Mesendoderm (in vitro differentiated cells): ENCODE data around the gene KCNB1.

Experiments used
- DNase-seq: peaks from one replicate; pipeline ENCODE4 v3.0.0; 2013
- H2AK5ac ChIP-seq: 2 replicates; pipeline ENCODE4 v1.6.1; 2013; ENCODE audit warnings: low read length, inconsistent platforms
- H2BK120ac ChIP-seq: 2 replicates; pipeline ENCODE4 v1.6.1; 2013; ENCODE audit warnings: low read depth, mild to moderate bottlenecking, low read length, moderate library complexity, mixed read lengths
- H2BK15ac ChIP-seq: replicated peaks from 2 replicates; pipeline ENCODE4 v1.6.1; 2013; ENCODE audit warnings: low read depth, mild to moderate bottlenecking, moderate library complexity
- H2BK5ac ChIP-seq: 2 replicates; pipeline ENCODE4 v1.6.1; 2013; ENCODE audit warnings: low read length, inconsistent platforms
- H3K18ac ChIP-seq: 2 replicates; pipeline ENCODE4 v1.6.1; 2013; ENCODE audit warnings: mild to moderate bottlenecking, low read length, mixed read lengths
- H3K23ac ChIP-seq: one replicate; pipeline ENCODE4 v1.6.1; 2013; ENCODE audit warnings: low read length
- H3K27ac ChIP-seq: 2 replicates; pipeline ENCODE4 v1.5.1; 2013; ENCODE audit warnings: low read depth, mild to moderate bottlenecking, inconsistent platforms, low read length, moderate library complexity
- H3K27me3 ChIP-seq: 2 replicates; pipeline ENCODE4 v1.6.1; 2013; ENCODE audit warnings: low read length, control low read depth, mild to moderate bottlenecking, inconsistent platforms; ENCODE audit not compliant: insufficient read depth, poor library complexity
- H3K36me3 ChIP-seq: 2 replicates; pipeline ENCODE4 v1.6.1; 2013; ENCODE audit warnings: low read length, inconsistent platforms; ENCODE audit not compliant: control insufficient read depth, insufficient read depth
- H3K4ac ChIP-seq: one replicate; pipeline ENCODE4 v1.6.1; 2013; ENCODE audit warnings: low read depth, mild to moderate bottlenecking, low read length, moderate library complexity
- H3K4me1 ChIP-seq: 2 replicates; pipeline ENCODE4 v1.6.1; 2013; ENCODE audit warnings: low read depth, low read length, inconsistent platforms; ENCODE audit not compliant: control insufficient read depth
- H3K4me2 ChIP-seq: 2 replicates; pipeline ENCODE4 v1.6.1; 2013; ENCODE audit warnings: low read length
- H3K4me3 ChIP-seq: 2 replicates; pipeline ENCODE4 v1.5.1; 2013; ENCODE audit warnings: mild to moderate bottlenecking, low read length
- H3K56ac ChIP-seq: one replicate; pipeline ENCODE4 v1.6.1; 2013; ENCODE audit warnings: low read length
- H3K79me1 ChIP-seq: 2 replicates; pipeline ENCODE4 v1.6.1; 2013; ENCODE audit warnings: low read length, inconsistent platforms
- H3K79me2 ChIP-seq: 2 replicates; pipeline ENCODE4 v1.6.1; 2013; ENCODE audit warnings: mild to moderate bottlenecking, low read length; ENCODE audit not compliant: control insufficient read depth, insufficient read depth
- H3K9ac ChIP-seq: 2 replicates; pipeline ENCODE4 v1.6.1; 2013; ENCODE audit warnings: low read length, inconsistent platforms
- H4K5ac ChIP-seq: one replicate; pipeline ENCODE4 v1.6.1; 2013; ENCODE audit warnings: low read length
- H4K8ac ChIP-seq: one replicate; pipeline ENCODE4 v1.6.1; 2013; ENCODE audit warnings: low read depth, mild to moderate bottlenecking, control low read depth, low read length, moderate library complexity
- WGBS: extraction: QIAGEN DNeasy Blood & Tissue Kit; methylation state at CpG from one replicate; pipeline ENCODE4 v1.1.7; 2013; ENCODE audit warnings: low lambda C conversion rate, missing lambda C conversion rate; ENCODE audit not compliant: insufficient coverage; ENCODE audit errors: extremely low coverage; 5-methylcytosine and 5-hydroxymethylcytosine counted together

KCNB1 gene

DNA sequence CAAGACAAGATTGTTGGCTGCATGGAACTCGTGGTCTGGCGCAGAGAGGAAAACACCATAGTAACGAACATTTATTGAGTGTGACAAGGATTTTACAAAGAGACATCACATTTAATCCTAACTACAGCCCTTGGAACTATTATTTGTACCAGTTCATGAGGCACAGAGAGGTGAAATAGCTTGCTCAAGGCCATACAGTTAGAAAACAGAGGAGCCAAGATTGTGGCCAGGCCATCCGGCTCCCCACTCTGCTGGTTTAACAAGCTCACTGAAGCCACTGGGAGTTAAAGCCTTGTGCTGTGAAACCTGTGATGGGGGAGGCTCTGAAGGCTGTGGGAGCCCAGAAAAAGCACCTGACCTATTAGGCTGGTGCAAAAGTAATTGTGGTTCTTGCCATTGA is 129.7 kb downstream of the KCNB1 start:
- Histone ChIP-seq H3K9ac (no peak overlapping the region), H2BK120ac (no peak overlapping the region), H3K4ac (no peak overlapping the region), H4K5ac (no peak overlapping the region), H3K79me2 (no peaks in the 10 kb centered on the region), H3K36me3 (no peaks in the 10 kb centered on the region), H3K18ac (no peak overlapping the region), H2AK5ac (no peak overlapping the region), H2BK5ac (no peak overlapping the region), H4K8ac (no peak overlapping the region), H3K79me1 (no peaks in the 10 kb centered on the region), H2BK15ac (no peak overlapping the region), H3K27ac (no peak overlapping the region), H3K56ac (no peak overlapping the region), H3K4me1 (no peaks in the 10 kb centered on the region), H3K23ac (no peak overlapping the region), H3K27me3 (no peaks in the 10 kb centered on the region), H3K4me3 (no peak overlapping the region), H3K4me2 (no peak overlapping the region)
- WGBS, result no CpG with 5 or more reads among the region's 4 CpGs
- no peak for DNase-seq

DNA sequence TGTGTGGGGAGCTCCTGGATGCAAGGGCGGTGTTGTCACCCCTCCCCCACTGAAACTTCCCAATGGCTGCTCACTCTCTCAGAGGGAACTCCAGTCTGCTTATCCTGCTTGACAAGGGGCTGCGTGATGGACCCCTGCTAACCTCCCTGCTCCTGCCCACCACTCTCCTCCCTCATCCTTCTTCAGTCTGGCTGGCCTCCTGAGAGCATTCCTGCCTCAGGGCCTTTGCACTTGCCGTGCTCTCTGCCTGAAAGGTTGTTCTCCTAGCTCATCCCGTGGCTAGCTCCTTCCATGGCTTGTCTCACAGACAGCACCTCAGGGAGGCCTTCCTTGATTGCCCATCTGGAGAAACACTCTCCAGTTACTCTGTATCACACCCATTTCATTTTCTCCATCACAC is 130.7 kb downstream of the KCNB1 start:
- no peak overlapping the region for H2BK120ac ChIP-seq
- WGBS, result no CpG with 5 or more reads among the region's 4 CpGs

DNA sequence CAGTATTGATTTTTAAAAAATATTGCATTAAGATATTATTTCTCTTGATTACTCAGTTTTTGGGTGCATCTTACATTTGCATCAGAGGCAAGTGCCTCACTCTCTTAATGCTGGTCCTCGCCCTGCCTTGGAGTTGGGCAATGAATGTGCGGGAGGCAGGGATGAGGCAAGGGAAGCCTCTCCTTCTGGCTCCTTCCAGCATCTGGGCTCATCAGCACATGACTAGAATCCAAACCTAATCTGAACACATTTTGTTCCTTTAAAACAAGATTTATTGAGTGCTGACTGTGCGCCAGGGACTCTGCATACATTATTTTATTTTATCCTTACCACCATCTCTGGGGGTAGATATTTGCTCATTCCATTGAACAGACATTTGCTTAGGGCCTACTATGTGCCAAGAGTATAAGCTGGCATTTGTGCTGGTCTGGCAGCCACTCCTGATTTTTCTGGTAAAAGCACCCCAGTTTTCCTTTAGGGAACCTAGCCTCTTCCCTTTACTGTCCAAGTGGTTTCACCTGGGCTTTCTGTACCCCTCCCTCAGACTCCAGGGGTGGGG is 132.7 kb downstream of the KCNB1 start:
- no peak for DNase-seq
- H2BK15ac ChIP-seq, result no peak overlapping the region
- WGBS, result no CpG with 5 or more reads among the region's 3 CpGs

More for the DNA sequence above, 130.7 kb downstream of the KCNB1 start:
- no peak overlapping the region for H3K4ac ChIP-seq
- H4K8ac ChIP-seq, result no peak overlapping the region
- H4K5ac ChIP-seq, result no peak overlapping the region
- no peak overlapping the region for H3K4me2 ChIP-seq
- no peaks in the 10 kb centered on the region for H3K79me1 ChIP-seq
- no peak for DNase-seq
- H3K4me1 ChIP-seq, result no peaks in the 10 kb centered on the region
- no peaks in the 10 kb centered on the region for H3K27me3 ChIP-seq
- H2BK5ac ChIP-seq, result no peak overlapping the region
- H3K4me3 ChIP-seq, result no peak overlapping the region
- no peak overlapping the region for H3K56ac ChIP-seq
- H3K18ac ChIP-seq, result no peak overlapping the region
- H3K79me2 ChIP-seq, result no peaks in the 10 kb centered on the region
- no peak overlapping the region for H3K9ac ChIP-seq
- no peaks in the 10 kb centered on the region for H3K36me3 ChIP-seq
- H2BK15ac ChIP-seq, result no peak overlapping the region
- H3K23ac ChIP-seq, result no peak overlapping the region
- H3K27ac ChIP-seq, result no peak overlapping the region
- H2AK5ac ChIP-seq, result no peak overlapping the region

DNA sequence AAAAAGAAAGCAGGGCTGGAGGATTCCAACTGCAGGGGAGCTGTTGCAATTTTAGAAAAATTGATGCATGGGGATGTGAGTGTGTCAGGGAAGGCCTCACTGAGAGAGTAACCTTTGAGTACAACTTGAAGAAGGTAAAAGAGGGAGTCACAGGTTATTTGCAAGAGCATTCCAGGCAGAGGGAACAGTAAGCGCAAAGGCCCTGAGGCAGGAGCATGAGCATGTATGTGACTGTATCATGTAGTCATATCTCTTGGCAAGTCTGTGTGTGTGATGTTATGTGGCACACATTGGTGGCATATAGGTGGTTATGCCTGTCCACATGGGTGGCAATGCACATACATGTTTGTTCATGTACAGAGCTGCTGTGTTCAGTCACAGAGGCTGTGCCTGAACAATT is 133.4 kb downstream of the KCNB1 start:
- Histone ChIP-seq H3K56ac (no peak overlapping the region), H3K27ac (no peak overlapping the region), H4K8ac (no peak overlapping the region), H2AK5ac (no peak overlapping the region), H3K36me3 (no peaks in the 10 kb centered on the region), H3K18ac (no peak overlapping the region), H3K9ac (no peak overlapping the region), H3K27me3 (no peaks in the 10 kb centered on the region), H2BK5ac (no peak overlapping the region), H3K79me2 (no peaks in the 10 kb centered on the region), H2BK120ac (no peak overlapping the region), H3K4ac (no peak overlapping the region), H3K4me3 (no peak overlapping the region), H3K4me1 (no peaks in the 10 kb centered on the region), H4K5ac (no peak overlapping the region), H3K79me1 (no peaks in the 10 kb centered on the region), H3K23ac (no peak overlapping the region), H3K4me2 (no peak overlapping the region), H2BK15ac (no peak overlapping the region)
- no peak for DNase-seq
- WGBS, result no CpG with 5 or more reads among the region's 1 CpG

More for the DNA sequence above, 132.7 kb downstream of the KCNB1 start:
- no peak overlapping the region for H2AK5ac ChIP-seq
- no peaks in the 10 kb centered on the region for H3K4me1 ChIP-seq
- no peak overlapping the region for H4K8ac ChIP-seq
- no peak overlapping the region for H3K4ac ChIP-seq
- no peak overlapping the region for H3K56ac ChIP-seq
- no peak overlapping the region for H4K5ac ChIP-seq
- no peak overlapping the region for H2BK5ac ChIP-seq
- no peaks in the 10 kb centered on the region for H3K36me3 ChIP-seq
- H3K9ac ChIP-seq, result no peak overlapping the region
- H3K18ac ChIP-seq, result no peak overlapping the region
- H3K23ac ChIP-seq, result no peak overlapping the region
- no peaks in the 10 kb centered on the region for H3K27me3 ChIP-seq
- H2BK120ac ChIP-seq, result no peak overlapping the region
- no peak overlapping the region for H3K27ac ChIP-seq
- H3K4me3 ChIP-seq, result no peak overlapping the region
- no peaks in the 10 kb centered on the region for H3K79me1 ChIP-seq
- H3K79me2 ChIP-seq, result no peaks in the 10 kb centered on the region
- no peak overlapping the region for H3K4me2 ChIP-seq

DNA sequence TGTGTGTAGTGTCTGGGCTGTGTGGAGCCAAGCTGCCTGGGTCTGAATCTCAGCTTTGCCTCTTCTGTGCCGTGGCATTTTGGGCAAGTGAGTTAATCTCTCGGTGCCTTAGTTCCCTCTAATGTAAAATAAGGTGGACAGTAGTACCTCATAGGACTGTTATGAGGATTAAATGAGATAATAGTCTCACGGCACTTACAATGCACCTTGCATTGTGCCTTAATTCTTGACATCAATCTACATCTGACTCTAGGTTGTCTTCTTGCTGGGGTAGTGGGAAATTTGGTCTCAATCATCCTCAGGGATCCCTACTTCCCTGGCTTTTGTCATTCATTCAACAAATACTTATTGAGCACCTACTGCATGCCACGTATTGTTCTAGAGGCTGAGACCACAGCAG is 133.9 kb downstream of the KCNB1 start:
- Histone ChIP-seq H3K79me2 (no peaks in the 10 kb centered on the region), H2BK5ac (no peak overlapping the region), H4K5ac (no peak overlapping the region), H3K56ac (no peak overlapping the region), H4K8ac (no peak overlapping the region), H2BK15ac (no peak overlapping the region), H3K27me3 (no peaks in the 10 kb centered on the region), H3K18ac (no peak overlapping the region), H3K9ac (no peak overlapping the region), H3K36me3 (no peaks in the 10 kb centered on the region), H3K27ac (no peak overlapping the region), H2BK120ac (no peak overlapping the region), H3K4me3 (no peak overlapping the region), H3K4ac (no peak overlapping the region), H3K79me1 (no peaks in the 10 kb centered on the region), H2AK5ac (no peak overlapping the region), H3K4me2 (no peak overlapping the region), H3K23ac (no peak overlapping the region), H3K4me1 (no peaks in the 10 kb centered on the region)
- DNase-seq, result no peak
- WGBS, result no CpG with 5 or more reads among the region's 4 CpGs

DNA sequence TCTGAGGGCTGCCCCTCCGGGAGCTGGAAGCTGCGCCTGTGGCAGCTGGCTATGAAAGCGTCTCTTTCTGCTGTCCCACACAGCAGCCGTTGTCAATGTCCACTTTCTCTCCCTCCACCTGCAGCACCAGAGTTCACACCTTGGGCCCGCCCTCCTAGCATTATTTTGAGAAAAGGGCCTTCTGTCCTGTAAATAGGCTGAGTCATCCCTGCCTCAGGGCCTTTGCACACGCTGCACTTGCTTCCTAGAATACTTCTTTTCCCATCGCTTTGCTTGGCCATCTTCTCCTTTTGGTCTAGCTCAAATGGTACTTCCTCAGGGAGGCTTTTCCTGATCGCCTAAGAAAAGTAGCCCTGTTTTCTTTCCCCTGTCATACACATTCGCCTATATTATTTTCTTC is 135.3 kb downstream of the KCNB1 start:
- Histone ChIP-seq H4K5ac (no peak overlapping the region), H3K4me1 (no peaks in the 10 kb centered on the region), H4K8ac (no peak overlapping the region), H3K18ac (no peak overlapping the region), H3K79me2 (no peaks in the 10 kb centered on the region), H3K4me2 (no peak overlapping the region), H3K36me3 (no peaks in the 10 kb centered on the region), H3K23ac (no peak overlapping the region), H2BK5ac (no peak overlapping the region), H2BK120ac (no peak overlapping the region), H3K9ac (no peak overlapping the region), H3K56ac (no peak overlapping the region), H3K4ac (no peak overlapping the region), H3K4me3 (no peak overlapping the region), H3K79me1 (no peaks in the 10 kb centered on the region), H3K27me3 (no peaks in the 10 kb centered on the region), H3K27ac (no peak overlapping the region), H2BK15ac (no peak overlapping the region), H2AK5ac (no peak overlapping the region)
- WGBS, result no CpG with 5 or more reads among the region's 9 CpGs
- DNase-seq, result no peak
